ENCODE measurements around the gene THSD7B.

Gene THSD7B

DNA sequence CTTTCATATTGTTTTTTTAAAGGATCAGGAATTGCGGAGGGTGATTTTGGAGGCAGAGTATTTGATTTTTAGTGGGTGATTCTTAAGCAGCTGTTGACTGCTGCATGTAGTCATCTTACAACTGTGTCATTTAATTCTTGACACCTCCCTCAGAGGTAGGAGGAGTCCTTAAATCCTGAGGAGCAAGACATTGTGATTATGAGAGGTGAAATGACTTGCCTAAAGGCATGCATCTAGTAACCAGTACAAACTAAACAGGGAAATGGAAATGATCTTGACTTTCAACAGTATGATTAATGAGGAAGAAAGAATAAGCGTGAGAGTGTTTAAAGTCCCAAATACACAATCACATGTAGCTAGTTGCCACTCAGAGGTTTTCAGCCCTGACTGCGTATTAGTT is 440.7 kb downstream of the THSD7B start:
- Mint-ChIP-seq H3K9me3 (peaks cover 7% of the 10 kb centered on the region), H3K4me1 (no peaks in the 10 kb centered on the region), H3K27me3 (no peaks in the 10 kb centered on the region), H3K4me3 (no peak overlapping the region), H3K27ac (ENCODE audit: low read depth) (no peak overlapping the region), H3K36me3 (ENCODE audit: insufficient read depth) (no peaks in the 10 kb centered on the region)
- DNase-seq (ENCODE audit: low spot score in 2 of 2) (no peak), ATAC-seq (replicated peaks; ENCODE audit: extremely low read depth, poor library complexity, severe bottlenecking) (no peak)

DNA sequence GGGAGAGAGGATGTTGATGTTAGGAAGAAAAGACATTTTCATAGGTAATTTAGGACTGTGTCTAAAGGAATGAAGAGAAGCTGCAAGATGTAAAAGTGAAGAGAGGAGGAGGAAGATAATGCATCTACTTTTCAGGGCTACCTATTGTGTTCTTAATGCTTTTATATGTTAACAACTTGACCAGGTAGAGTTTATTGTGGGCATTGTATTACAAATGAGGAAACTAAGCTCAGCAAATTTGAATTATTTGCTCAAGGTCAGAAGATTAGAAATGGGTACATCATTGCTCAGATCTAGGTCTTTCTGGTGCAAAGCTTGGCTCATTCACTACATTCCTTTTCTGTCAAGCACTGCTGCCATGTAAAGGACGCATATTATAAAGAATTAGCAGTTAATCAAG is 441.7 kb downstream of the THSD7B start:
- Mint-ChIP-seq H3K4me1 (no peaks in the 10 kb centered on the region), H3K27me3 (no peaks in the 10 kb centered on the region), H3K27ac (ENCODE audit: low read depth) (no peak overlapping the region), H3K36me3 (ENCODE audit: insufficient read depth) (no peaks in the 10 kb centered on the region), H3K9me3 (peaks cover 2% of the 10 kb centered on the region), H3K4me3 (no peak overlapping the region)
- DNase-seq (ENCODE audit: low spot score in 2 of 2) (no peak), ATAC-seq (replicated peaks; ENCODE audit: extremely low read depth, poor library complexity, severe bottlenecking) (no peak)

DNA sequence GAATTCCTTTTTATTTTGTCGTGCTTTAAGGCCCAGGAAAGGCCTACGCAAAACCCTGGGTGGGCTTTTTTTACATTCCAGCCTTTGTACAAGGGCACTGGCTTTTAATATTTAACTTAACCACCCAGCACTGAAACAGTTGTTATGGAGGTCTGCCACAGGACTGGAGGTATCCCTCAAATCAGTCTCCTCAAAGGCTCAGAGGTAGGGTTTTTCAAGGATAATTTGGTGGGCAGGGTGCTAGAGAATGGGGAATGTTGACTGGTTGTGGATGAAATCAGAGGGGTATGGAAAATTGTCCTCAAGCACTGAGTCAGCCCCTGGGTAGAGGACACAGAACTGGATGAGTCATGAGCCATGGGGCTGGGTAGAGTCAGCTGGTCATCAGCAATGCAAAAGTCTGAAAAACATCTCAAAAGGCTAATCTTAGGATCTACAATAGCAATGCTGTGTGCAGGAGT is 443.1 kb downstream of the THSD7B start:
- H3K4me1 Mint-ChIP-seq = no peaks in the 10 kb centered on the region
- no peaks in the 10 kb centered on the region for H3K27me3 Mint-ChIP-seq
- no peak overlapping the region for H3K4me3 Mint-ChIP-seq
- no peak overlapping the region for H3K27ac Mint-ChIP-seq (ENCODE audit: low read depth)
- DNase-seq (ENCODE audit: low spot score in 2 of 2) (no peak), ATAC-seq (replicated peaks; ENCODE audit: extremely low read depth, poor library complexity, severe bottlenecking) (no peak)
- no peaks in the 10 kb centered on the region for H3K9me3 Mint-ChIP-seq
- H3K36me3 Mint-ChIP-seq (ENCODE audit: insufficient read depth) = no peaks in the 10 kb centered on the region

DNA sequence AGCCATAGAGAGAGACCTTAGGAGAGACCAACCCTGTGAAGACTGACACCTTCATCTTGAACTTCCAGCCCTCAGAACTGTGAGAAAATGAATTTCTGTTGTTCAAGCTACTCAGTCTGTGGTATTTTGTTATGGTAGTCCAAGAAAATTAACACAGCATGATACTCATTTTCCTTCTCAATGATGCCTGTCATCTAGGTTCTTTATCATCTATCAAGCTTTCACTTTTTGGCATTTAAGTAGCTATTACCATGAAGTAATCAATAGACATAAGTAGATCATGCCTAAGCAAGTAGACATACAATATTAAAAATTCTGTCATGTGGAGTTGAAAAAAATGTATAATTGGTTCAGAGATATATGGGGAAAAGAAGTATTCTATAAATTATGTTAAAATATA is 444.7 kb downstream of the THSD7B start:
- Mint-ChIP-seq H3K4me1 (no peaks in the 10 kb centered on the region), H3K36me3 (ENCODE audit: insufficient read depth) (no peaks in the 10 kb centered on the region), H3K9me3 (no peaks in the 10 kb centered on the region), H3K4me3 (no peak overlapping the region), H3K27ac (ENCODE audit: low read depth) (no peak overlapping the region), H3K27me3 (no peaks in the 10 kb centered on the region)
- DNase-seq (ENCODE audit: low spot score in 2 of 2) (no peak), ATAC-seq (replicated peaks; ENCODE audit: extremely low read depth, poor library complexity, severe bottlenecking) (no peak)

DNA sequence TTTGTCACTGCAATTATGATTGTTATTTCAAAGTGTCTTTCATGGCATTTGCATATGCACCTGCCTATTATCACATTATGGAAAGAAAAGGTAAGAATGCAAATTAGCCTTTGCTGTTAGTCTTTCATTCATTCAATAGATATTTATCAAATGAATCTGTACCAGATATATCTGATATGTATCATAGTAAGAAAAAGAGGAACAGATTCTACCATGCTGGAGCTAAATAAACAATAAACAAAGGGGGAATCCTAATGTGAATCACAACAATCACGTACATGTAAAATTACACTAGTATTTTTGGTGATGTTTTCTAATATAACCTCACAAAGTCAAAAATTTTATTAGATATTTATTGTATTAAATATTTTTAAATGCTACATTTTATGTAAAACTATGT is 446.4 kb downstream of the THSD7B start:
- Mint-ChIP-seq H3K9me3 (peaks cover 5% of the 10 kb centered on the region), H3K4me1 (no peaks in the 10 kb centered on the region), H3K27me3 (no peaks in the 10 kb centered on the region), H3K36me3 (ENCODE audit: insufficient read depth) (no peaks in the 10 kb centered on the region), H3K27ac (ENCODE audit: low read depth) (no peak overlapping the region), H3K4me3 (no peak overlapping the region)
- DNase-seq (ENCODE audit: low spot score in 2 of 2) = no peak
- ATAC-seq (replicated peaks; ENCODE audit: extremely low read depth, poor library complexity, severe bottlenecking) = no peak

DNA sequence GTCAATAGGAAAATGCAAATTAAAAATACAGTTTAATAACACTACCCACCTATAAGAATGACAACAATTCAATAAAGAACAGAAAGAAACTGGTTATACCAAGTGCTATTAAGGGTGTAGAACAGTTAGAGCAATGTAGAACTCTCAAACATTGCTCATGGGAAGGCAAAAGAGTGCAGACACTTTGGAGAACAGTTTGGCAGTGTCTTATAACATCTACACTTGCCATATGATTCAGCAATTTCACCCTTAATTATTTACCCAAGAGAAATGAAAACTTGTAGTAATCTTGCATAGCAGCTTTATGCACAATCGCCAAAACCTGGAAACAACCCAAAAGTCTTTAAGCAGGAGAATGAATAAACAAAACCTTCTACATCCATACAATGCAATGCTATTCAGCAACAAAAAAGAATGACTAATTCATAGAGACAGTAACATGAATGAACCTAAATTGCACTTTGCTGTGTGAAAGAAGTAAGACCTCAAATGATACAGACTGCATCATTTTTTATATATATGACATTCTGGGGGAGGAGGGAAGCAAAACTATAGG is 455.2 kb downstream of the THSD7B start:
- Mint-ChIP-seq H3K4me3 (no peak overlapping the region), H3K27ac (ENCODE audit: low read depth) (no peak overlapping the region), H3K36me3 (ENCODE audit: insufficient read depth) (no peaks in the 10 kb centered on the region), H3K4me1 (no peaks in the 10 kb centered on the region), H3K9me3 (peaks cover 13% of the 10 kb centered on the region), H3K27me3 (no peaks in the 10 kb centered on the region)
- no peak for DNase-seq (ENCODE audit: low spot score in 2 of 2)
- no peak for ATAC-seq (replicated peaks; ENCODE audit: extremely low read depth, poor library complexity, severe bottlenecking)

DNA sequence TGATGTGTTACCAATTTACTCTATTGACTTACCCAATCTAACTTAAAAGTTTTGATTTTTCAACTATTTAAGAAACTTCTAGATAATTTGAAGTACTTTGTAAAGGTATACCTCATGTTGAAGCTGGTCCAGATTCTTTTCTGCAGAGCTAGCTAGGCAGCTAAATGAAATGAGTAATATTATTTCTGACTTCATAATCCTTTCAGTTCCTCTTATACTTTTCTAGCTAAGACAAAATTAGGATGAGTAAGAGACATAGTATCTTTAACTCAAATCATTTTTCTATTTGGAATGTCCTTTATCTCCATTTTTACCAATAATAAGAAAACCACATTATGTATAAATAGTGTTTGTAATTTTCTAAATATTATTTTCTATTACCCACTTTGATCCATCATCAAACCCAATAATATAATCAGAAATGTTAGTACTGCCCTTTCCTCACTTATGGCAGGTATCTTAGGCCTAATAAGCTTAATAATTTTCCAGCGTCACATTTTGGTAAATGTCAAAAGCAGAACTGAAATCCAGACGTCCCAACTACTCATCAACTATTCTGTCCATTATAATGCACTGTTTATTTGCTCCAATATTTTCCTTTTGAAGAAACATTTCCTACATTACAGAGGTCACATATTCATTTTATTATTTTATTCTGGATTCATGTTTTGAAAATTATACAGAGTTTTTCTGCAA is 456.6 kb downstream of the THSD7B start:
- DNase-seq (ENCODE audit: low spot score in 2 of 2) (no peak), ATAC-seq (replicated peaks; ENCODE audit: extremely low read depth, poor library complexity, severe bottlenecking) (no peak)
- Mint-ChIP-seq H3K27me3 (no peaks in the 10 kb centered on the region), H3K9me3 (peaks cover 8% of the 10 kb centered on the region), H3K36me3 (ENCODE audit: insufficient read depth) (no peaks in the 10 kb centered on the region), H3K4me3 (no peak overlapping the region), H3K4me1 (no peaks in the 10 kb centered on the region), H3K27ac (ENCODE audit: low read depth) (no peak overlapping the region)

DNA sequence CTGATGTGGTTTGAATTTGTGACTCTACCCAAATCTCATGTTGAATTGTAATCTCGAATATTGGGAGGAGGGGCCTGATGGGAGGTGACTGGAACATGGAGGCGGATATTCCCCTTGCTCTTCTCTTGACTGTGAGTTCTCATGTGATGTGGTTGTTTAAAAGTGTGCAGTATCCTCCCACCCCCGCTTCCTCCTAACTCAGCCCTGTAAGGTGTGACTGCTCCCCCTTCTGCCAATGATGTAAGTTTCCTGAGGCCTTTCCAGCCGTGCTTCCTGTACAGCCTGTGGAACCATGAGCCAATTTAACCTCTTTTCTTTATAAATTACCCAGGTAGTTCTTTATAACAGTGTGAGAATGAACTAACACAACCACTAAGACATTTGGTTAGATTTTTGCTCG is 458.4 kb downstream of the THSD7B start:
- no peak overlapping the region for H3K27ac Mint-ChIP-seq (ENCODE audit: low read depth)
- H3K27me3 Mint-ChIP-seq = no peaks in the 10 kb centered on the region
- ATAC-seq (replicated peaks; ENCODE audit: extremely low read depth, poor library complexity, severe bottlenecking) = no peak
- peaks cover 8% of the 10 kb centered on the region for H3K9me3 Mint-ChIP-seq
- H3K4me1 Mint-ChIP-seq = no peaks in the 10 kb centered on the region
- H3K36me3 Mint-ChIP-seq (ENCODE audit: insufficient read depth) = no peaks in the 10 kb centered on the region
- DNase-seq (ENCODE audit: low spot score in 2 of 2) = no peak
- no peak overlapping the region for H3K4me3 Mint-ChIP-seq

DNA sequence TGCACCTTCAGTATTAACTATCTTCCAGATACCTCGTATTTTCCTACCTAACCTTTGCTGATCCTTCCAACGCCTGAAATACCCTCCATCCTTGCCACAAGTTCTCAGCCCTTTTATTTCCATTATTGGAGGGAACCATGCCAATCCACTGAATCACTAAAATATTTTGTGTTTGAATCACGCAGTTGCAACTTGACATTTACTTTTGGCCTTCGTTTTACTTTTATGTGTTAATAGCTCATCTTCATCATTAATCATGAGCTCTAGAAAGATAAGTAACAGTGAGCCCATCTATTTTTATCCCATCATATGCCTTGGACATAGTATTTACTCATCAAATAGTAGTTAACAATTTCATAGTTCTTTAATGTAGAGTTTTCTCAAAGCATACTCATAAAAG is 463.2 kb downstream of the THSD7B start:
- Mint-ChIP-seq H3K27me3 (no peaks in the 10 kb centered on the region), H3K9me3 (no peaks in the 10 kb centered on the region), H3K36me3 (ENCODE audit: insufficient read depth) (no peaks in the 10 kb centered on the region), H3K4me1 (no peaks in the 10 kb centered on the region), H3K4me3 (no peak overlapping the region), H3K27ac (ENCODE audit: low read depth) (no peak overlapping the region)
- DNase-seq (ENCODE audit: low spot score in 2 of 2) (no peak), ATAC-seq (replicated peaks; ENCODE audit: extremely low read depth, poor library complexity, severe bottlenecking) (no peak)

DNA sequence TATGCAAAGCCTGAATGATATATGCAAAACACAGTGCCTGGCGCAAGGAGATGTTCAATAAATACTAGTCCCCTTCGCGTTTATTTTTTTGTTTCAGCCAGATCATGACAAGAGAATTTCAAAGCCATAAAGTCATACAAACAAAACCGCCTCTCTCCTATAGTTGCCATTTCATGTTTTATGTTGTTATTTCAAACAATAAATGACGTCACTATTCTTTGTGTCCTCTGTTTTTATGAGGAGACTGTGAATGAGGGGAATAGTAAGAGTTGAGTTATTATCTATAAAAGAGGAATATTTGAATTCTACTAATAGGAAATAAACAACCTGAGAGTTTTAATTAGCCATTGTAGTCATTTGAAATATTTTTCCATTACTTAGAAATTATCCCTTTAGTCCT is 464.5 kb downstream of the THSD7B start:
- DNase-seq (ENCODE audit: low spot score in 2 of 2) (no peak), ATAC-seq (replicated peaks; ENCODE audit: extremely low read depth, poor library complexity, severe bottlenecking) (no peak)
- Mint-ChIP-seq H3K27ac (ENCODE audit: low read depth) (no peak overlapping the region), H3K4me1 (no peaks in the 10 kb centered on the region), H3K4me3 (no peak overlapping the region), H3K9me3 (no peaks in the 10 kb centered on the region), H3K36me3 (ENCODE audit: insufficient read depth) (no peaks in the 10 kb centered on the region), H3K27me3 (no peaks in the 10 kb centered on the region)

DNA sequence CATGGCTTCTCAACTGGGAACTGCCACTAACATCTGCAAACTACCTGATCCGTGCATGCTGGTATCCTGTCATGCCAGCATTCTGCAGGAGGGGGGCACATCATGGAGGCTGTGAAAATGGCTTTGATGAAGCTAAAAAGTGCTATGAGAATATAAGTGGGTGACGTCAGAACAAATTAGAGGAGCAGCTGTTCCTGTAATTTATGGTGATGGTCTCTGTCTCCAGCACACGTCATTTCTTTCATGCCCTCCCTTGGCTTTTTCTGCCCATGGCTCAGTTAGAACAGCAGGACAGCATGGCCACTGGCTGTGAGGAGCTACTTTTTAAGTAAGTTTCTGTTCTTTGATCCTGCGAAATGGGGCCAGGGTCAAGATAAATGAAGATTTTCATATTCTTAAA is 466.3 kb downstream of the THSD7B start:
- no peak for ATAC-seq (replicated peaks; ENCODE audit: extremely low read depth, poor library complexity, severe bottlenecking)
- no peaks in the 10 kb centered on the region for H3K27me3 Mint-ChIP-seq
- H3K36me3 Mint-ChIP-seq (ENCODE audit: insufficient read depth) = no peaks in the 10 kb centered on the region
- H3K27ac Mint-ChIP-seq (ENCODE audit: low read depth) = no peak overlapping the region
- no peak for DNase-seq (ENCODE audit: low spot score in 2 of 2)
- H3K9me3 Mint-ChIP-seq = no peaks in the 10 kb centered on the region
- H3K4me1 Mint-ChIP-seq = no peaks in the 10 kb centered on the region
- no peak overlapping the region for H3K4me3 Mint-ChIP-seq

DNA sequence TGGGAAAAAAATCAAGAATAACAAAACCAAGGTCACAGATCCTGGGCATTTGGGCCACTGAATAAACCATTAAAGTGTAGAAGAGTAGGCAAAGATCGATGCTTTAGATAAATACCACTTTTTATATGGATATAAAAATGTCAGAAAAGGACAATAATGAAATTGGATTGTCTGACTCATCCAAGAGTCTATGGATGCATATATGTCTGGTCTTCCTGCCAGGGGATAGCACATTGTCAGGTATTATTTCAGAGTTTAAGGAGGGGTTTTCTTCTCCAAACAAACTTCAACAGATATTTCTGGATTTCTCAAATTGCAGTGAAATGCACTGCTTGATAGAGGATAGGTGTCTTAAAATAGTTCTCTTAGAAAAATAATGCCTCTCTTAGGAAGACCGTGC is 466.7 kb downstream of the THSD7B start:
- Mint-ChIP-seq H3K27me3 (no peaks in the 10 kb centered on the region), H3K9me3 (no peaks in the 10 kb centered on the region), H3K27ac (ENCODE audit: low read depth) (no peak overlapping the region), H3K4me1 (no peaks in the 10 kb centered on the region), H3K4me3 (no peak overlapping the region), H3K36me3 (ENCODE audit: insufficient read depth) (no peaks in the 10 kb centered on the region)
- no peak for DNase-seq (ENCODE audit: low spot score in 2 of 2)
- no peak for ATAC-seq (replicated peaks; ENCODE audit: extremely low read depth, poor library complexity, severe bottlenecking)

DNA sequence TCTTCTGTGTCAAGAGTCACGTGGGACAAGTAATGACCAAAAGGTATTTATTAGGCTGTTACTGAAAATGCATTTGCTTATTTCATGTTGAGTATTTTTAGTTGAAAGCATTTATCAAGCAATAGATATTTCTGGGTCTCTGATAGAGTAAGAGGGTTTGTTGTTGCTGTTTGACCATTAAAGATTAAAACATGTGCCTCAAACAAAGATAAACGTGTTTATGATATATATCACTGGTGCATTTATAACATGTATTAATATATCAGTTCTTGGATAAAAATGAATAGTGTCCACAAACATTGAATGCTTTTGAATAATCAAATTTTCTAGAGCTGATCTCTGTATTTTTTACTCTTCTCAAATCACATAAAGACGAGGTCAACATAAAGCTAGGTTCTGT is 467.7 kb downstream of the THSD7B start:
- Mint-ChIP-seq H3K4me3 (no peak overlapping the region), H3K9me3 (no peaks in the 10 kb centered on the region), H3K4me1 (no peaks in the 10 kb centered on the region), H3K27me3 (no peaks in the 10 kb centered on the region), H3K27ac (ENCODE audit: low read depth) (no peak overlapping the region), H3K36me3 (ENCODE audit: insufficient read depth) (no peaks in the 10 kb centered on the region)
- no peak for DNase-seq (ENCODE audit: low spot score in 2 of 2)
- ATAC-seq (replicated peaks; ENCODE audit: extremely low read depth, poor library complexity, severe bottlenecking) = no peak

Data from central memory CD8-positive, alpha-beta T cell (primary cell).